ENCODE measurements around the gene IKZF2. TPM values are rescaled to one million over a fixed set of nuclear protein-coding genes. Genes with fewer than 3 reads are reported as not detected.
A peak's percentile ranks its signal among the peaks of the same experiment; 100 is the strongest.

Gene IKZF2
- total RNA-seq, 2 experiments from 2014 or later = 24.4 to 28.7 TPM

- ATAC-seq (peak; percentile 44), DNase-seq (no peak)
- POLR2A ChIA-PET = no interaction called here
- peak overlapping the region; percentile 25 for H3K27ac Mint-ChIP-seq
- no peak overlapping the region for H3K4me3 Mint-ChIP-seq
- no peak for TF ChIP-seq CTCF (IDR thresholded peaks at IDR 0.05)
- intact Hi-C loops (cut with micrococcal nuclease) = no loop called here
- H3K36me3 Mint-ChIP-seq (ENCODE audit: low read depth) = no peaks in the 10 kb centered on the region
- CTCF ChIA-PET = no interaction called here
- H3K27me3 Mint-ChIP-seq = no peaks in the 10 kb centered on the region
- peaks cover 30% of the 10 kb centered on the region for H3K4me1 Mint-ChIP-seq (ENCODE audit: low read depth)
- no peaks in the 10 kb centered on the region for H3K9me3 Mint-ChIP-seq
These were observed 152.6 kb downstream of the IKZF2 start for GRCh38 chr2:212998626-212999359.

GRCh38 chr2:212997526-212998020 is 153.8 kb downstream of the IKZF2 start:
- DNase-seq = no peak
- Mint-ChIP-seq H3K4me3 (no peak overlapping the region), H3K4me1 (ENCODE audit: low read depth) (peaks cover 28% of the 10 kb centered on the region), H3K36me3 (ENCODE audit: low read depth) (peaks cover 3% of the 10 kb centered on the region), H3K27ac (no peak overlapping the region), H3K27me3 (no peaks in the 10 kb centered on the region), H3K9me3 (no peaks in the 10 kb centered on the region)
- intact Hi-C loops (cut with micrococcal nuclease) = no loop called here
- CTCF ChIA-PET = no interaction called here
- POLR2A ChIA-PET = no interaction called here
- TF ChIP-seq CTCF (IDR thresholded peaks at IDR 0.05) = no peak
- ATAC-seq = no peak

GRCh38 chr2:212995920-212996319 is 155.5 kb downstream of the IKZF2 start:
- CTCF ChIA-PET = interaction anchor here (0.5 to 1.0 kb wide), 2 partner anchors 51 to 86 kb away, joined by 3 read pairs; no protein-coding TSS in a partner anchor
- POLR2A ChIA-PET = interaction anchor here (1.0 kb wide), 1 partner anchor 26 kb away, joined by 3 read pairs; no protein-coding TSS in a partner anchor
- peaks cover 20% of the 10 kb centered on the region for H3K4me1 Mint-ChIP-seq (ENCODE audit: low read depth)
- H3K9me3 Mint-ChIP-seq = no peaks in the 10 kb centered on the region
- no peak overlapping the region for H3K27ac Mint-ChIP-seq
- H3K27me3 Mint-ChIP-seq = no peaks in the 10 kb centered on the region
- ATAC-seq = no peak
- intact Hi-C loops (cut with micrococcal nuclease) = no loop called here
- H3K4me3 Mint-ChIP-seq = no peak overlapping the region
- H3K36me3 Mint-ChIP-seq (ENCODE audit: low read depth) = peaks cover 3% of the 10 kb centered on the region
- no peak for TF ChIP-seq CTCF (IDR thresholded peaks at IDR 0.05)
- DNase-seq = no peak

GRCh38 chr2:212994976-212995375 is 156.4 kb downstream of the IKZF2 start:
- ChIA-PET CTCF (no interaction called here), POLR2A (interaction anchor here (1.0 kb wide), 2 partner anchors 13 to 27 kb away, joined by 3 to 4 read pairs; no protein-coding TSS in a partner anchor)
- Mint-ChIP-seq H3K9me3 (no peaks in the 10 kb centered on the region), H3K4me1 (ENCODE audit: low read depth) (peaks cover 16% of the 10 kb centered on the region), H3K27ac (no peak overlapping the region), H3K4me3 (no peak overlapping the region), H3K27me3 (no peaks in the 10 kb centered on the region), H3K36me3 (ENCODE audit: low read depth) (peaks cover 3% of the 10 kb centered on the region)
- DNase-seq (no peak), ATAC-seq (no peak)
- intact Hi-C loops (cut with micrococcal nuclease) = no loop called here
- TF ChIP-seq CTCF (IDR thresholded peaks at IDR 0.05) = no peak

GRCh38 chr2:212991120-212991519 is 160.3 kb downstream of the IKZF2 start:
- ChIA-PET CTCF (no interaction called here), POLR2A (no interaction called here)
- Mint-ChIP-seq H3K36me3 (ENCODE audit: low read depth) (peaks cover 8% of the 10 kb centered on the region), H3K4me1 (ENCODE audit: low read depth) (peaks cover under 1% of the 10 kb centered on the region), H3K9me3 (no peaks in the 10 kb centered on the region), H3K27ac (no peak overlapping the region), H3K4me3 (no peak overlapping the region), H3K27me3 (no peaks in the 10 kb centered on the region)
- no peak for TF ChIP-seq CTCF (IDR thresholded peaks at IDR 0.05)
- intact Hi-C loops (cut with micrococcal nuclease) = no loop called here
- no peak for ATAC-seq
- DNase-seq = no peak

All from activated CD8-positive, alpha-beta T cell treated with anti-CD3 and anti-CD28 coated beads for 36 hours (primary cell).